K562 (cell line): ENCODE results near the gene MED15. TPM values are rescaled to one million over a fixed set of nuclear protein-coding genes. Genes with fewer than 3 reads are reported as not detected.

Experiments
- FIP1L1 ChIP-seq: fragments of 200-400 bp; formaldehyde crosslinking; IDR thresholded peaks from 2 replicates; pipeline ENCODE4 v1.6.1; 2018; ENCODE audit warnings: mild to moderate bottlenecking, low read depth, low read length; ENCODE audit not compliant: poor library complexity, severe bottlenecking
- KAT2B ChIP-seq: IDR thresholded peaks from one replicate; pipeline ENCODE4 v1.6.1; 2012; ENCODE audit warnings: low read depth, mild to moderate bottlenecking, control low read depth, inconsistent platforms, low read length, moderate library complexity
- KLF10 ChIP-seq: fragments of 250-450 bp; sonication (Bioruptor Pico); IDR thresholded peaks from 2 replicates; pipeline ENCODE4 v1.6.1; 2021; ENCODE audit warnings: matching md5 sums
- NCOA1 ChIP-seq: fragments of 450-650 bp; IDR thresholded peaks from 2 replicates; pipeline ENCODE4 v1.6.1; 2016; ENCODE audit warnings: low read depth
- POLR2AphosphoS5 ChIP-seq: IDR thresholded peaks from 2 replicates; pipeline ENCODE4 v1.6.1; 2011; ENCODE audit warnings: mild to moderate bottlenecking, low read depth, low read length, moderate library complexity; ENCODE audit not compliant: control insufficient read depth, insufficient read depth
- POLR3A ChIP-seq: IDR thresholded peaks from 2 replicates; pipeline ENCODE4 v1.6.1; 2011; ENCODE audit warnings: borderline replicate concordance, mild to moderate bottlenecking, moderate library complexity; ENCODE audit not compliant: insufficient read length, insufficient read depth; ENCODE audit errors: extremely low read depth
- RFX5 ChIP-seq: IDR thresholded peaks from 2 replicates; pipeline ENCODE4 v1.6.1; 2011; ENCODE audit warnings: low read depth, mild to moderate bottlenecking, improper control_type of control experiment, low read length
- SMARCA5 ChIP-seq: fragments of 450-650 bp; IDR thresholded peaks from 2 replicates; pipeline ENCODE4 v1.6.1; 2016
- SMC3 ChIP-seq: conservative IDR thresholded peaks from 2 replicates; pipeline ENCODE4 v1.6.1; 2011; ENCODE audit warnings: low read depth, low read length, improper control_type of control experiment; ENCODE audit not compliant: insufficient read depth
- TCF3 ChIP-seq: sonication (generic); formaldehyde crosslinking; IDR thresholded peaks from 2 replicates; pipeline ENCODE4 v1.4.0; 2020; ENCODE audit warnings: mild to moderate bottlenecking, missing genetic modification reagents
- TOE1 ChIP-seq, 2 experiments: fragments of 450-650 bp in 1 of 2; sonication (generic) in 1 of 2; formaldehyde crosslinking in 1 of 2; IDR thresholded peaks; 2 replicates each; pipeline versions ENCODE4 v1.7.1 to v1.8.0; 2016 to 2022; ENCODE audit warnings: borderline replicate concordance in 2 of 2, mild to moderate bottlenecking in 2 of 2, antibody characterized with exemption in 1 of 2, inconsistent platforms in 1 of 2, low read depth in 1 of 2, missing genetic modification reagents in 1 of 2, moderate library complexity in 1 of 2
- ZBTB7A ChIP-seq: IDR thresholded peaks from 2 replicates; pipeline ENCODE4 v1.6.1; 2011; ENCODE audit warnings: low read depth, mild to moderate bottlenecking, low read length, moderate library complexity, borderline replicate concordance; ENCODE audit not compliant: control insufficient read depth
- ZC3H4 ChIP-seq: sonication (generic); formaldehyde crosslinking; IDR thresholded peaks from 2 replicates; pipeline ENCODE4 v1.9.0; 2021; ENCODE audit warnings: missing genetic modification reagents, borderline replicate concordance
- polyA plus RNA-seq, 8 experiments: library from polyadenylated mRNA; depleted of rRNA in 4 of 8; stranded (reverse) in 5 of 8; unstranded in 3 of 8; fragments of >200 nt; fragmentation: Nextera tagmentation in 2 of 8; fragmentation: Illumina TruSeq in 1 of 8; extraction: Ambion mirVana in 2 of 8; extraction: Trizol in 1 of 8; gene quantifications; 2 replicates each; pipeline versions ENCODE4 v1.2.1 to v1.2.3, GENCODE V29; 2011 to 2014; ENCODE audit warnings: inconsistent platforms in 1 of 8, missing spikeins in 1 of 8
- total RNA-seq, 7 experiments: library from RNA; depleted of rRNA in 6 of 7; stranded (reverse); fragments of >200 nt in 6 of 7; fragmentation: Illumina TruSeq in 2 of 7; extraction: Trizol in 2 of 7; gene quantifications; 2 replicates each; pipeline versions ENCODE4 v1.2.1 to v1.2.3, GENCODE V29; 2011 to 2021; ENCODE audit warnings: low replicate concordance in 1 of 7
- TF ChIP-seq, protein P1 (sequence below): fragments of 200-600 bp; sonication (generic); IDR thresholded peaks from one replicate; pipeline ENCODE4 v1.6.1; 2012; ENCODE audit warnings: mild to moderate bottlenecking, low read depth, low read length, inconsistent platforms
- TF ChIP-seq, protein P2 (sequence below): sonication (generic); formaldehyde crosslinking; IDR thresholded peaks from 2 replicates; pipeline ENCODE4 v1.8.1; 2023; ENCODE audit warnings: mild to moderate bottlenecking, missing genetic modification reagents, moderate library complexity

MED15 gene
- total and polyA plus RNA-seq, 9 of the 15 experiments (the other 6 are each of a cell fraction or from before 2014, with no cell fraction given) = 4.0 to 271 (median 60.1) TPM

DNA sequence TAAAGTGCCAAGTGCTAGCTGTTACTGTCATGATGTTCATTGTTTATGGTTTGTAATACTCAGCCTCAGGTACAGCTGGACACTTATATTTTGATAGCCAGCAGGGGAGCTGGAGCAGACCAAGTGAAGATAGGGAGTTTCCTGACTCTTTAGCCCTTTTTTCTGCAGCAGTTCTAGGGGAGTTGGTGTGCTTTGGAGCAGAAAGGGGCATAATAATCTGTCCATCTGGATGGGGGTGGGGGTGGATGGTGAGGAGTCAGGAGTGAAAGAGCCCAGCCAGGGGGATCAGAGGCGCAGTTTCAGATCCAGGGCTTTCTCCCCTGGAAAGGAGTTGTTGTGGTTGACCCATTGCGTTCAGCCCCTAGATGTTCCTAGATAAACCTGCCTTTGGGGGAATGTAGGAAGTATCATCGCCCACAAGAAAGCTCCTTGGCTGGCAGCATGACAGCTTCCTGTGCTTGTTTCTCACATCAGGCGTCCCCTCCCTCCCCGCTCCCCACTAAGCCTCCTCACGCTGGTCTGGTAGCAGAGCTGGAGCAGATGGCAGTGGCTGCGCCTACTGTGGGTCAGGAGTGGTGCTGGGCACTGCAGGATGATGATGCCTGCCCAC, 41.9 kb downstream of the MED15 start (continued):
- no peak for TF ChIP-seq POLR3A
- peak; percentile 23; the same call in 1 of the 2 replicates for TF ChIP-seq POLR2AphosphoS5
- TF ChIP-seq SMARCA5 = no peak
- TF ChIP-seq KAT2B = no peak
- no peak for TF ChIP-seq TOE1 (IDR thresholded peaks at IDR 0.05; ENCODE audit: borderline replicate concordance)
- no peak for TF ChIP-seq TOE1 (CRISPR knock-in tag; IDR thresholded peaks at IDR 0.05; ENCODE audit: borderline replicate concordance, low read depth)
- no peak for TF ChIP-seq FIP1L1
- no peak for TF ChIP-seq KLF10 (CRISPR knock-in tag)
- TF ChIP-seq, protein P1, sequence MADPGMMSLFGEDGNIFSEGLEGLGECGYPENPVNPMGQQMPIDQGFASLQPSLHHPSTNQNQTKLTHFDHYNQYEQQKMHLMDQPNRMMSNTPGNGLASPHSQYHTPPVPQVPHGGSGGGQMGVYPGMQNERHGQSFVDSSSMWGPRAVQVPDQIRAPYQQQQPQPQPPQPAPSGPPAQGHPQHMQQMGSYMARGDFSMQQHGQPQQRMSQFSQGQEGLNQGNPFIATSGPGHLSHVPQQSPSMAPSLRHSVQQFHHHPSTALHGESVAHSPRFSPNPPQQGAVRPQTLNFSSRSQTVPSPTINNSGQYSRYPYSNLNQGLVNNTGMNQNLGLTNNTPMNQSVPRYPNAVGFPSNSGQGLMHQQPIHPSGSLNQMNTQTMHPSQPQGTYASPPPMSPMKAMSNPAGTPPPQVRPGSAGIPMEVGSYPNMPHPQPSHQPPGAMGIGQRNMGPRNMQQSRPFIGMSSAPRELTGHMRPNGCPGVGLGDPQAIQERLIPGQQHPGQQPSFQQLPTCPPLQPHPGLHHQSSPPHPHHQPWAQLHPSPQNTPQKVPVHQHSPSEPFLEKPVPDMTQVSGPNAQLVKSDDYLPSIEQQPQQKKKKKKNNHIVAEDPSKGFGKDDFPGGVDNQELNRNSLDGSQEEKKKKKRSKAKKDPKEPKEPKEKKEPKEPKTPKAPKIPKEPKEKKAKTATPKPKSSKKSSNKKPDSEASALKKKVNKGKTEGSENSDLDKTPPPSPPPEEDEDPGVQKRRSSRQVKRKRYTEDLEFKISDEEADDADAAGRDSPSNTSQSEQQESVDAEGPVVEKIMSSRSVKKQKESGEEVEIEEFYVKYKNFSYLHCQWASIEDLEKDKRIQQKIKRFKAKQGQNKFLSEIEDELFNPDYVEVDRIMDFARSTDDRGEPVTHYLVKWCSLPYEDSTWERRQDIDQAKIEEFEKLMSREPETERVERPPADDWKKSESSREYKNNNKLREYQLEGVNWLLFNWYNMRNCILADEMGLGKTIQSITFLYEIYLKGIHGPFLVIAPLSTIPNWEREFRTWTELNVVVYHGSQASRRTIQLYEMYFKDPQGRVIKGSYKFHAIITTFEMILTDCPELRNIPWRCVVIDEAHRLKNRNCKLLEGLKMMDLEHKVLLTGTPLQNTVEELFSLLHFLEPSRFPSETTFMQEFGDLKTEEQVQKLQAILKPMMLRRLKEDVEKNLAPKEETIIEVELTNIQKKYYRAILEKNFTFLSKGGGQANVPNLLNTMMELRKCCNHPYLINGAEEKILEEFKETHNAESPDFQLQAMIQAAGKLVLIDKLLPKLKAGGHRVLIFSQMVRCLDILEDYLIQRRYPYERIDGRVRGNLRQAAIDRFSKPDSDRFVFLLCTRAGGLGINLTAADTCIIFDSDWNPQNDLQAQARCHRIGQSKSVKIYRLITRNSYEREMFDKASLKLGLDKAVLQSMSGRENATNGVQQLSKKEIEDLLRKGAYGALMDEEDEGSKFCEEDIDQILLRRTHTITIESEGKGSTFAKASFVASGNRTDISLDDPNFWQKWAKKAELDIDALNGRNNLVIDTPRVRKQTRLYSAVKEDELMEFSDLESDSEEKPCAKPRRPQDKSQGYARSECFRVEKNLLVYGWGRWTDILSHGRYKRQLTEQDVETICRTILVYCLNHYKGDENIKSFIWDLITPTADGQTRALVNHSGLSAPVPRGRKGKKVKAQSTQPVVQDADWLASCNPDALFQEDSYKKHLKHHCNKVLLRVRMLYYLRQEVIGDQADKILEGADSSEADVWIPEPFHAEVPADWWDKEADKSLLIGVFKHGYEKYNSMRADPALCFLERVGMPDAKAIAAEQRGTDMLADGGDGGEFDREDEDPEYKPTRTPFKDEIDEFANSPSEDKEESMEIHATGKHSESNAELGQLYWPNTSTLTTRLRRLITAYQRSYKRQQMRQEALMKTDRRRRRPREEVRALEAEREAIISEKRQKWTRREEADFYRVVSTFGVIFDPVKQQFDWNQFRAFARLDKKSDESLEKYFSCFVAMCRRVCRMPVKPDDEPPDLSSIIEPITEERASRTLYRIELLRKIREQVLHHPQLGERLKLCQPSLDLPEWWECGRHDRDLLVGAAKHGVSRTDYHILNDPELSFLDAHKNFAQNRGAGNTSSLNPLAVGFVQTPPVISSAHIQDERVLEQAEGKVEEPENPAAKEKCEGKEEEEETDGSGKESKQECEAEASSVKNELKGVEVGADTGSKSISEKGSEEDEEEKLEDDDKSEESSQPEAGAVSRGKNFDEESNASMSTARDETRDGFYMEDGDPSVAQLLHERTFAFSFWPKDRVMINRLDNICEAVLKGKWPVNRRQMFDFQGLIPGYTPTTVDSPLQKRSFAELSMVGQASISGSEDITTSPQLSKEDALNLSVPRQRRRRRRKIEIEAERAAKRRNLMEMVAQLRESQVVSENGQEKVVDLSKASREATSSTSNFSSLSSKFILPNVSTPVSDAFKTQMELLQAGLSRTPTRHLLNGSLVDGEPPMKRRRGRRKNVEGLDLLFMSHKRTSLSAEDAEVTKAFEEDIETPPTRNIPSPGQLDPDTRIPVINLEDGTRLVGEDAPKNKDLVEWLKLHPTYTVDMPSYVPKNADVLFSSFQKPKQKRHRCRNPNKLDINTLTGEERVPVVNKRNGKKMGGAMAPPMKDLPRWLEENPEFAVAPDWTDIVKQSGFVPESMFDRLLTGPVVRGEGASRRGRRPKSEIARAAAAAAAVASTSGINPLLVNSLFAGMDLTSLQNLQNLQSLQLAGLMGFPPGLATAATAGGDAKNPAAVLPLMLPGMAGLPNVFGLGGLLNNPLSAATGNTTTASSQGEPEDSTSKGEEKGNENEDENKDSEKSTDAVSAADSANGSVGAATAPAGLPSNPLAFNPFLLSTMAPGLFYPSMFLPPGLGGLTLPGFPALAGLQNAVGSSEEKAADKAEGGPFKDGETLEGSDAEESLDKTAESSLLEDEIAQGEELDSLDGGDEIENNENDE = peak; percentile 26
- peak; percentile 61; the same call in 1 of the 2 replicates for TF ChIP-seq ZBTB7A
- TF ChIP-seq, protein P2, sequence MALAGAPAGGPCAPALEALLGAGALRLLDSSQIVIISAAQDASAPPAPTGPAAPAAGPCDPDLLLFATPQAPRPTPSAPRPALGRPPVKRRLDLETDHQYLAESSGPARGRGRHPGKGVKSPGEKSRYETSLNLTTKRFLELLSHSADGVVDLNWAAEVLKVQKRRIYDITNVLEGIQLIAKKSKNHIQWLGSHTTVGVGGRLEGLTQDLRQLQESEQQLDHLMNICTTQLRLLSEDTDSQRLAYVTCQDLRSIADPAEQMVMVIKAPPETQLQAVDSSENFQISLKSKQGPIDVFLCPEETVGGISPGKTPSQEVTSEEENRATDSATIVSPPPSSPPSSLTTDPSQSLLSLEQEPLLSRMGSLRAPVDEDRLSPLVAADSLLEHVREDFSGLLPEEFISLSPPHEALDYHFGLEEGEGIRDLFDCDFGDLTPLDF = no peak; the same call in 1 of the 2 replicates
- TF ChIP-seq SMC3 = 0 out of 2 replicates have a peak, but pooled peaks have one; percentile 4
- TF ChIP-seq TCF3 = no peak
- no peak for TF ChIP-seq RFX5
- TF ChIP-seq NCOA1 = no peak
- TF ChIP-seq ZC3H4 = no peak
